ENCODE data around the gene ZSCAN18. TPM values are rescaled to one million over a fixed set of nuclear protein-coding genes. Genes with fewer than 3 reads are reported as not detected.
A peak's percentile ranks its signal among the peaks of the same experiment; 100 is the strongest.

Gene ZSCAN18
- total and polyA plus RNA-seq, 9 of the 15 experiments (the other 6 are each of a cell fraction or from before 2014, with no cell fraction given): 0.07 to 1.9 (median 0.31) TPM; not detected in 1

GRCh38 chr19:58097781-58098681 lies at the start of gene ZSCAN18 (continued):
- no peak for TF ChIP-seq RBM39 (optimal IDR thresholded peaks at IDR 0.05; ENCODE audit: low read depth, low read length)
- TF ChIP-seq TBL1XR1 (IDR thresholded peaks at IDR 0.05; ENCODE audit: low read length in 2 of 2): 0 out of 4 replicates have a peak, but pooled peaks of 1 of the 2 experiments have one; percentile 18
- TF ChIP-seq PBX2 (CRISPR knock-in tag; IDR thresholded peaks at IDR 0.05; ENCODE audit: low read depth): no peak
- TF ChIP-seq PBX2 (tag; conservative IDR thresholded peaks at IDR 0.05; ENCODE audit: low read depth): peak; percentile 72
- TF ChIP-seq SIX5 (IDR thresholded peaks at IDR 0.05; ENCODE audit: borderline replicate concordance in 1 of 2, insufficient read depth in 1 of 2, low read depth in 1 of 2, low read length in 2 of 2): peak in 1 of 2 experiments; percentile 22; a peak in 2 of 4 replicates
- TF ChIP-seq PKNOX1 (IDR thresholded peaks at IDR 0.05): peak; percentile 95
- TF ChIP-seq GABPB1 (CRISPR knock-in tag; IDR thresholded peaks at IDR 0.05): no peak
- TF ChIP-seq RFX1 (IDR thresholded peaks at IDR 0.05): peak; percentile 93
- TF ChIP-seq FOS (IDR thresholded peaks at IDR 0.05; ENCODE audit: extremely low read depth, insufficient read length): peak; percentile 29
- TF ChIP-seq ERF (CRISPR knock-in tag; IDR thresholded peaks at IDR 0.05): 0 out of 2 replicates have a peak, but pooled peaks have one; percentile 16
- TF ChIP-seq RAD51 (IDR thresholded peaks at IDR 0.05; ENCODE audit: borderline replicate concordance, low read depth): 0 out of 2 replicates have a peak, but pooled peaks have one; percentile 12
- TF ChIP-seq, protein P1, sequence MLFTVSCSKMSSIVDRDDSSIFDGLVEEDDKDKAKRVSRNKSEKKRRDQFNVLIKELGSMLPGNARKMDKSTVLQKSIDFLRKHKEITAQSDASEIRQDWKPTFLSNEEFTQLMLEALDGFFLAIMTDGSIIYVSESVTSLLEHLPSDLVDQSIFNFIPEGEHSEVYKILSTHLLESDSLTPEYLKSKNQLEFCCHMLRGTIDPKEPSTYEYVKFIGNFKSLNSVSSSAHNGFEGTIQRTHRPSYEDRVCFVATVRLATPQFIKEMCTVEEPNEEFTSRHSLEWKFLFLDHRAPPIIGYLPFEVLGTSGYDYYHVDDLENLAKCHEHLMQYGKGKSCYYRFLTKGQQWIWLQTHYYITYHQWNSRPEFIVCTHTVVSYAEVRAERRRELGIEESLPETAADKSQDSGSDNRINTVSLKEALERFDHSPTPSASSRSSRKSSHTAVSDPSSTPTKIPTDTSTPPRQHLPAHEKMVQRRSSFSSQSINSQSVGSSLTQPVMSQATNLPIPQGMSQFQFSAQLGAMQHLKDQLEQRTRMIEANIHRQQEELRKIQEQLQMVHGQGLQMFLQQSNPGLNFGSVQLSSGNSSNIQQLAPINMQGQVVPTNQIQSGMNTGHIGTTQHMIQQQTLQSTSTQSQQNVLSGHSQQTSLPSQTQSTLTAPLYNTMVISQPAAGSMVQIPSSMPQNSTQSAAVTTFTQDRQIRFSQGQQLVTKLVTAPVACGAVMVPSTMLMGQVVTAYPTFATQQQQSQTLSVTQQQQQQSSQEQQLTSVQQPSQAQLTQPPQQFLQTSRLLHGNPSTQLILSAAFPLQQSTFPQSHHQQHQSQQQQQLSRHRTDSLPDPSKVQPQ (CRISPR knock-in tag; IDR thresholded peaks at IDR 0.05; ENCODE audit: borderline replicate concordance): no peak
- peak; percentile 54 for TF ChIP-seq USF2 (CRISPR knock-in tag; IDR thresholded peaks at IDR 0.05)
- TF ChIP-seq, protein P2, sequence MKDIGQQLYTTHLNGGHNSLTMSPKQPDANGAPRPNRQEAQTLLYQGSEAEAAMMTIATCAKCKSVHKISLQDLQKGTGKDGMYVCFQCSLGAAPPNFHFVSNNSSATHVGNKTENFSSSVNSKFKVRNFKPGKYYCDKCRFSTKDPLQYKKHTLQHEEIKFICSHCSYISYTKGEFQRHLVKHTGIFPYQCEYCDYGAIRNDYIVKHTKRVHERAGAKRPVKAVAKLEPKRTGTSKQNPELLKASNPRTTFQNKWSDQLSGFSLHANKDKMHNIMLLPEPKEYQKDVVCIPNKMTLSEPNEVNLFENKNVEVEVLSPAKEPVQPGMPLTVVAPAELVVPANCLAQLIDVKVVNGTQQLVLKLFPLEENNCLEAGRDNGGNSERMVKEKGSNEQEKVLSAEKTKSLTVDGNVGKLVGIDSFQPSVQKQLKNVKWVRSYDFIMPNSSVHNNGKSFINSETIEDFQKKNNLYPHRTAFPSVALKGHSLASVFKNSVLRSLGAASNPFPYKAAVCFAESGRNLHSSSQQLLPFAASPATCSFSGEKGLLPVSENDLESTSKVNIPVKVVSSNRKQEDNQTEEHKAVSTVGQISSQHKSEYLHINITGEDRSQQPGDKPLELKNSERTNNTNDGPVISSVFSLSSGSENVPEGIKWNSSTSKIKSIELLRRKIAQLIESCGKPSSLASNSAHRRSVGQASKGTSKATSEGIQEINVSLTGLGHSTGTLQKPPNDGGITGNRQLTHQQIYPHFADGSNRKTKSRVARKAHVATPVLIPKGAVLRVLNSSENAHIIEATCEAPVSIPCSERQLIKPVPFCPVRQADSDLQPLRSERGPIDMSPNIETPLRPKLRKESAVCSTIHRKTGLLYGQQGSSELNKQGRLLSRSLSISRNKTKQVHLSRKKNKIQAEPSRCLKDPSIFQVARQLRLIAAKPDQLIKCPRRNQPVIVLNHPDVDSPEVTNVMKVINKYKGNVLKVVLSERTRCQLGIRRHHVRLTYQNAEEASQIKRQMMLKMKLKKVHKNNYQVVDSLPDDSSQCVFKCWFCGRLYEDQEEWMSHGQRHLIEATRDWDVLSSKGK (CRISPR knock-in tag; IDR thresholded peaks at IDR 0.05): no peak
- 0 out of 2 replicates have a peak, but pooled peaks have one; percentile 22 for TF ChIP-seq ZFX (CRISPR knock-in tag; IDR thresholded peaks at IDR 0.05)
